ENCODE results near the gene EVL.

DNA sequence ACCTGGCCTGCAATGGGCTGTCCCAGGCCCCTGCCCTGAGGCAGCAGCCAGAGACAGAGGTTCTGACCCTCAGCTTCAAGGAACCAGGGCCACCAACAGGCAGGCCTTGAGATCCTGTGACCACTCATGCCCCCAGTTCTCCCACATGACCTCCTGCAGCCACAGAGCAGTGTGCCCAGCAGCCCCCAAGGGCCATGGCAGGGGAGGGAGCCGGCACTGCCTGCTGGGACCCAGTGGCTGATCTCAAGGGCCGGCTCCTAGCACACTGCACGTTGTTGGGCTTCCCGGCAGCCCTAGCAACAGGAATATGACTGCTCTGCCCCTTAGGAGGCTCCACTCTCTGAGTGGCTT is 79.4 kb downstream of the EVL start:
- no peak for TF ChIP-seq CTCF (IDR thresholded peaks at IDR 0.05; ENCODE audit: insufficient read depth, low read length)
- TF ChIP-seq POLR2AphosphoS5 (IDR thresholded peaks at IDR 0.05; ENCODE audit: low read depth): no peak
- TF ChIP-seq, protein P1, sequence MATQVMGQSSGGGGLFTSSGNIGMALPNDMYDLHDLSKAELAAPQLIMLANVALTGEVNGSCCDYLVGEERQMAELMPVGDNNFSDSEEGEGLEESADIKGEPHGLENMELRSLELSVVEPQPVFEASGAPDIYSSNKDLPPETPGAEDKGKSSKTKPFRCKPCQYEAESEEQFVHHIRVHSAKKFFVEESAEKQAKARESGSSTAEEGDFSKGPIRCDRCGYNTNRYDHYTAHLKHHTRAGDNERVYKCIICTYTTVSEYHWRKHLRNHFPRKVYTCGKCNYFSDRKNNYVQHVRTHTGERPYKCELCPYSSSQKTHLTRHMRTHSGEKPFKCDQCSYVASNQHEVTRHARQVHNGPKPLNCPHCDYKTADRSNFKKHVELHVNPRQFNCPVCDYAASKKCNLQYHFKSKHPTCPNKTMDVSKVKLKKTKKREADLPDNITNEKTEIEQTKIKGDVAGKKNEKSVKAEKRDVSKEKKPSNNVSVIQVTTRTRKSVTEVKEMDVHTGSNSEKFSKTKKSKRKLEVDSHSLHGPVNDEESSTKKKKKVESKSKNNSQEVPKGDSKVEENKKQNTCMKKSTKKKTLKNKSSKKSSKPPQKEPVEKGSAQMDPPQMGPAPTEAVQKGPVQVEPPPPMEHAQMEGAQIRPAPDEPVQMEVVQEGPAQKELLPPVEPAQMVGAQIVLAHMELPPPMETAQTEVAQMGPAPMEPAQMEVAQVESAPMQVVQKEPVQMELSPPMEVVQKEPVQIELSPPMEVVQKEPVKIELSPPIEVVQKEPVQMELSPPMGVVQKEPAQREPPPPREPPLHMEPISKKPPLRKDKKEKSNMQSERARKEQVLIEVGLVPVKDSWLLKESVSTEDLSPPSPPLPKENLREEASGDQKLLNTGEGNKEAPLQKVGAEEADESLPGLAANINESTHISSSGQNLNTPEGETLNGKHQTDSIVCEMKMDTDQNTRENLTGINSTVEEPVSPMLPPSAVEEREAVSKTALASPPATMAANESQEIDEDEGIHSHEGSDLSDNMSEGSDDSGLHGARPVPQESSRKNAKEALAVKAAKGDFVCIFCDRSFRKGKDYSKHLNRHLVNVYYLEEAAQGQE (IDR thresholded peaks at IDR 0.05; ENCODE audit: insufficient replicate concordance, low read depth): no peak
- TF ChIP-seq SPI1 (IDR thresholded peaks at IDR 0.05; ENCODE audit: borderline replicate concordance, low read depth): no peak

Measured in HL-60 (cell line).